ENCODE measurements around the gene CALN1.

Gene CALN1

DNA sequence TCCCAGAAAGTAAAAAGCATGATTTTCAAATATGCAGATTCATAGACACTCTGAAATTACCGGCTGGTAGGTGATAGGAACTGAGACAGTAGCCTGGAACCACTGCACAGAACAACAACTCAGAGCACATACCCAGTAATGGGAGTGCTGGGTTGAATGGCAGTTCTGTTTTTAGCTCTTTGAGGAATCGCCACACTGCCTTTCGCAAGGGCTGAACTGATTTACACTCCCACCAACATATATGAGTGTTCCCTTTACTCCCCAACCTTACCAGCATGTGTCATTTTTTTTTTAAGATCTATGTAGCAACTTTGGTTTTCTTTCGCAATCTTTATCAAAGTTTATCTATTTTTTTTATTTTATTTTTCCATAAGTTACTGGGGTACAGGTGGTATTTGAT lies 358.8 kb downstream of the CALN1 start:
- TF ChIP-seq, protein P1, sequence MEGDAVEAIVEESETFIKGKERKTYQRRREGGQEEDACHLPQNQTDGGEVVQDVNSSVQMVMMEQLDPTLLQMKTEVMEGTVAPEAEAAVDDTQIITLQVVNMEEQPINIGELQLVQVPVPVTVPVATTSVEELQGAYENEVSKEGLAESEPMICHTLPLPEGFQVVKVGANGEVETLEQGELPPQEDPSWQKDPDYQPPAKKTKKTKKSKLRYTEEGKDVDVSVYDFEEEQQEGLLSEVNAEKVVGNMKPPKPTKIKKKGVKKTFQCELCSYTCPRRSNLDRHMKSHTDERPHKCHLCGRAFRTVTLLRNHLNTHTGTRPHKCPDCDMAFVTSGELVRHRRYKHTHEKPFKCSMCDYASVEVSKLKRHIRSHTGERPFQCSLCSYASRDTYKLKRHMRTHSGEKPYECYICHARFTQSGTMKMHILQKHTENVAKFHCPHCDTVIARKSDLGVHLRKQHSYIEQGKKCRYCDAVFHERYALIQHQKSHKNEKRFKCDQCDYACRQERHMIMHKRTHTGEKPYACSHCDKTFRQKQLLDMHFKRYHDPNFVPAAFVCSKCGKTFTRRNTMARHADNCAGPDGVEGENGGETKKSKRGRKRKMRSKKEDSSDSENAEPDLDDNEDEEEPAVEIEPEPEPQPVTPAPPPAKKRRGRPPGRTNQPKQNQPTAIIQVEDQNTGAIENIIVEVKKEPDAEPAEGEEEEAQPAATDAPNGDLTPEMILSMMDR (IDR thresholded peaks at IDR 0.05; ENCODE audit: low read depth, low read length) = no peak
- no peak overlapping the region for H3K4me3 ChIP-seq (replicated peaks in 1 of 2; ENCODE audit: low read depth in 2 of 2, low read length in 2 of 2)

DNA sequence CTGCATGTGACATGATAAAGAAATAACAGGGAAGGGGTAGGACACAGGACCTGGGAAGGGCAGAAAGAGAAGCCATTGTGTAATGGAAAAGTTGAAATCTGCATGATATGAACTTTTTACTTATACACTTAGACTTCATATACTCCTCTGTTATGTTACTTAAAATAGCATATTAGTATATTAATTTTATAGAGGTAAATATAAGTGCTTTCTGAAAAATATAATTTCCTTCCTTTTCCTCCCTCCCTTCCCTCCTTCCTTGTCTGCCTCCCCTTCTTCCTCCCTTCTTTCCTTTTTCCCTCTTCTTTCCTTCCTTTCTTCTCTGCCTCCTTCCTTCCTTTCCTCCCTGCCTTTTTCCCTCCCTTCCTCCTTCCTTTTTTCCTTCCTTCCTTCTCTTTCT lies 363.7 kb downstream of the CALN1 start:
- no peak for DNase-seq (ENCODE audit: low read depth in 2 of 2)
- no peak overlapping the region for H3K4me3 ChIP-seq (replicated peaks in 1 of 2; ENCODE audit: low read depth in 2 of 2, low read length in 2 of 2)
- TF ChIP-seq, protein P1 (IDR thresholded peaks at IDR 0.05; ENCODE audit: low read depth, low read length) = no peak

More for the DNA sequence above, 358.8 kb downstream of the CALN1 start:
- DNase-seq (ENCODE audit: low read depth in 2 of 2) = no peak

DNA sequence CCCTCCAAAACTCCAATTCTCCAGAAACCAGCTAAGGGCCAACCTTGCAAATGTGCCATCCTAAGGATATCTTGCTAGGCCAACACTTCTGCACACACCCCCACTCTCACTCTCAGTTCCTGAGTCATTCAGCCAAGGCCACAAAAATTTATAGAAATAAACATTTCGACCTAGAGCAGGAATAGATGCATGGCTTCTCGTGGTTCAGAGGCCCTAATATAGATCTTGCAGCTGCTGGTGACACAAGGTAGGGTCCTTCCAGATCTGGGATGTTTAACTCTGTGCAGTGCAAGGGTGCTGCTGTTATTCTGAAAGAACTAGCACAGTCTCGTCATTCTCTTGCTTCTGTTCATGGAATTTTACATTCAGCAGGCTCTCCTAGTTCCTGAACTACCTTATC lies 369.3 kb downstream of the CALN1 start:
- TF ChIP-seq, protein P1 (IDR thresholded peaks at IDR 0.05; ENCODE audit: low read depth, low read length) = no peak
- no peak overlapping the region for H3K4me3 ChIP-seq (replicated peaks in 1 of 2; ENCODE audit: low read depth in 2 of 2, low read length in 2 of 2)
- no peak for DNase-seq (ENCODE audit: low read depth in 2 of 2)

DNA sequence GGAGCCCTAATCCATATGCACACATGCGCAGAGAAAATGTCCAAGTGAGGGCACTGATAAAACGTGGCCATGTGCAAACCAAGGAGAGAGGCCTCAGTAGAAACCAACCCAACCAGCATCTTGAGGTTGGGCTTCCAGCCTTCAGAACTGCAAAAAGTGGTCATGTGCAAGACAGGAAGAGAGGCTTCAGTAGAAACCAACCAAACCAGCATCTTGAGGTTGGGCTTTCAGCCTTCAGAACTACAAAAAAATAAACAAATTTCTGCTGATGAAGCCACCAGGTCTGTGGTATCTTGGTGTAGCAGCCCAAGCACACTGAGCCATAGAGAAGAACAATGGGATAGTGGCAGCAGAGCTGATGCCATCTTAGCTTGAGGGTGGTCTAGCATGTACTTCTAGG lies 371.5 kb downstream of the CALN1 start:
- no peak for DNase-seq (ENCODE audit: low read depth in 2 of 2)
- TF ChIP-seq, protein P1 (IDR thresholded peaks at IDR 0.05; ENCODE audit: low read depth, low read length) = no peak
- no peak overlapping the region for H3K4me3 ChIP-seq (replicated peaks in 1 of 2; ENCODE audit: low read depth in 2 of 2, low read length in 2 of 2)

DNA sequence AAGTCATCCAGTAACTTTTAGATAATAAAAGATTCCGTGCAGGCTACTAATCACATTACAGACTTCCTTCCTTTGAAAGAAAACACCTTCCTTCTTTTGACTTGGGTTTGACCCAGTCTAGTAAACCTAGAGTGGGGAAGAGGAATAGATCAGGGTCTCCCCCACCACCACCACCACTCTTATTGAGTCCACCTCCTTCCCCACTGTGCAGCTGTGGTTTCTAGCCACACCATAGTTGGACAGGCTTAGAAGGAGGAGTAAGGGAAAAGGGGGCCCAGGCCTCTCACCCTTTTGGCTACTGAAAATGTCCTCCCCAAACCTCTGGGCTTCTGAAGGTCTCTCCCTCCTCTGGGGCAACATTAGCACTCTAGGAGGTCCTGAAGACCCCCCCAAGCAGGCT lies 372.7 kb downstream of the CALN1 start:
- TF ChIP-seq, protein P1 (IDR thresholded peaks at IDR 0.05; ENCODE audit: low read depth, low read length) = no peak
- no peak overlapping the region for H3K4me3 ChIP-seq (replicated peaks in 1 of 2; ENCODE audit: low read depth in 2 of 2, low read length in 2 of 2)
- no peak for DNase-seq (ENCODE audit: low read depth in 2 of 2)

DNA sequence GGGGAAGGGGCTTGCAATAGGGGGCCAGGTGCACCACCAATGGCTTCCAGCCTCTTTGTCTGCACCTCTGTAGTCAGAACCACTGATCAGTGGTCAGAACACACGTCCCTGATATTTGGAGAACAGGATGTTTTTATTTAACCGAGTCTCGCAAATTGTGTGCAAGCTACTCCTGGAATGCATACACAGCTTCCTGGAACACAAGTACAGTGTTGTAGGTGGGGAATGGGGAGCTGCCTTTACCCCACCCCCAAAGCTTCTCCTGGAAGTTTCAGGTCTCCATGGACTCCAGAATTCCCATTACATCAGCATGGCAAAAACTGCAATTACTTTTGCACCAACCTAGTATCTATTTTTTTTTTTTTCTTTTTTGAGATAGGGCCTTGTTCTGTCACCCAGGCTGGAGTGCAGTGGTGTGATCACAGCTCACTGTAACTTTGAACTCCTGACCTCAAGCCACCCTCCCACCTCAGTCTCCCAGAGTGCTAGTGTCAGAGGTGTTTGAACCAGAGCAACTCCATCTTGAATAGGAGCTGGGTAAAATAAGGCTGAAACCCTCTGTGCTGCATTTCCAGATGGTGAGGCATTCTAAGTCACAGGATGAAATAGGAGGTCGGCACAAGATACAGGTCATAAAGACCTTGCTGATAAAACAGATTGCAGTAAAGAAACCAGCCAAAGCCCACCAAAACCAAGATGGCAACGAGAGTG lies 374.0 kb downstream of the CALN1 start:
- TF ChIP-seq, protein P1 (IDR thresholded peaks at IDR 0.05; ENCODE audit: low read depth, low read length) = no peak
- H3K4me3 ChIP-seq (replicated peaks in 1 of 2; ENCODE audit: low read depth in 2 of 2, low read length in 2 of 2) = no peak overlapping the region
- DNase-seq (ENCODE audit: low read depth in 2 of 2) = no peak

DNA sequence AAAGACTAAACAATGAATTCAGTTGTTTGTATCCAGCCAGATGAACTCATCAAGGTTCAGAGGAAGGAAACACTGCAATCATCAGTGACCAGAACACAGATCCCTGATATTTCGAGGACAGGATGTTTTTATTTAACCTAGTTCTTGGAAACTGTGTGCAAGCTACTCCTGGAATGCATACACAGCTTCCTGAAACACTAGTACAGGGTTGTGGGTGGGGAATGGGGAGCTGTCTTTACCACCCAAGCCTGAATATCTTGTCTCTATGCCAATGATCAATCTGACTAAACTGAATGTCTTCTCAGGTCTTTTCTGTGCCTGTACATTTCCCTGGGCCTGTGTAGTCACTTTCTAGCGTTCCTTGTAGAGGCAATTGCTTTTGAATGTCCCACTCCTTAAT lies 374.6 kb downstream of the CALN1 start:
- no peak for DNase-seq (ENCODE audit: low read depth in 2 of 2)
- TF ChIP-seq, protein P1 (IDR thresholded peaks at IDR 0.05; ENCODE audit: low read depth, low read length) = no peak
- no peak overlapping the region for H3K4me3 ChIP-seq (replicated peaks in 1 of 2; ENCODE audit: low read depth in 2 of 2, low read length in 2 of 2)
